ENCODE measurements around the gene DPH6.
"Not testable (repeated sequence)": the region's sequence is repeated elsewhere in the genome, so short reads cannot be mapped to it uniquely, and the experiment has no call there.

DPH6 gene

DNA sequence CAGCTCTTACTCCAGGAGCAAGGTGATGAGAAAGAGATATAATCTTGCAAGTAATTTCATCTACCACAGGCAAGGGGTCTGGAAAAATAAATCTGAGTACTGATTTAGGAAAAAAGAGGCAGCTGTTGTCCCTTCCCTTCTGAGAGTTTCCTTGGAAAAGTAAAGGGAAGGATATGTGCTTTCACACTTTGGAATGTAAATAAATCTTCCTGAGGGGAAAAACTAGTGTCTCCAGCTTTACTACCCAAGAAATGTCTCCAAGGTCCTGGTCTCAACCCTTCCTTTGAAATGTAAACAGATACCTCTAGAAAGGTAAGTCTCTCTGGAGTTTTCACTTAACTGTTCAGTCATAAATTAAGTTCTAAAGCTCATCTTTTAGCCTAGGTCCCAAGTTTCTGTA lies 102.6 kb downstream of the DPH6 start:
- Mint-ChIP-seq H3K9me3 (peaks cover 5% of the 10 kb centered on the region), H3K4me1 (peaks cover 3% of the 10 kb centered on the region), H3K27me3 (ENCODE audit: low read depth) (no peaks in the 10 kb centered on the region), H3K36me3 (ENCODE audit: low read depth) (peaks cover 12% of the 10 kb centered on the region), H3K27ac (peak overlapping the region in 2 of 3 experiments; percentile 16 to 23), H3K4me3 (no peak overlapping the region)
- TF ChIP-seq, protein P1, sequence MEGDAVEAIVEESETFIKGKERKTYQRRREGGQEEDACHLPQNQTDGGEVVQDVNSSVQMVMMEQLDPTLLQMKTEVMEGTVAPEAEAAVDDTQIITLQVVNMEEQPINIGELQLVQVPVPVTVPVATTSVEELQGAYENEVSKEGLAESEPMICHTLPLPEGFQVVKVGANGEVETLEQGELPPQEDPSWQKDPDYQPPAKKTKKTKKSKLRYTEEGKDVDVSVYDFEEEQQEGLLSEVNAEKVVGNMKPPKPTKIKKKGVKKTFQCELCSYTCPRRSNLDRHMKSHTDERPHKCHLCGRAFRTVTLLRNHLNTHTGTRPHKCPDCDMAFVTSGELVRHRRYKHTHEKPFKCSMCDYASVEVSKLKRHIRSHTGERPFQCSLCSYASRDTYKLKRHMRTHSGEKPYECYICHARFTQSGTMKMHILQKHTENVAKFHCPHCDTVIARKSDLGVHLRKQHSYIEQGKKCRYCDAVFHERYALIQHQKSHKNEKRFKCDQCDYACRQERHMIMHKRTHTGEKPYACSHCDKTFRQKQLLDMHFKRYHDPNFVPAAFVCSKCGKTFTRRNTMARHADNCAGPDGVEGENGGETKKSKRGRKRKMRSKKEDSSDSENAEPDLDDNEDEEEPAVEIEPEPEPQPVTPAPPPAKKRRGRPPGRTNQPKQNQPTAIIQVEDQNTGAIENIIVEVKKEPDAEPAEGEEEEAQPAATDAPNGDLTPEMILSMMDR (IDR thresholded peaks at IDR 0.05; ENCODE audit: unreplicated experiment in 3 of 3), result no peak

DNA sequence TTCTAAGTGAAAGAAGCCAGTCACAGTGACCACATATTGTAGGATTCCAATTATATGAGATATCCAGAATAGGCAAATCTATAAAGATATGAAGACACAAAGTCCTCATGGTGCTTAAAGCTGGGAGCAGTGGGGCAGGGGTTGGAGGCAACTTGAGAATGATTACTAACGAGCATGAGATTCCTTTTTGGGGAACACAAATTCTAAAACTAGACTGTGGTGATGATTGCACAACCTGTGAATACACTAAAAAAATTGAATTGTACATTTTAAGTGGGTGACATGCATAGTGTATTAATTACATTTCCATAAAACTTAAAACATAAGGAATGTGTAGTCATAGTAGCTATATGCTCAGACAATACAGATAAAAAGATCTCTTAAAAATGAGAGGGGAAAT lies 103.2 kb downstream of the DPH6 start:
- no peak overlapping the region for H3K27ac Mint-ChIP-seq

DNA sequence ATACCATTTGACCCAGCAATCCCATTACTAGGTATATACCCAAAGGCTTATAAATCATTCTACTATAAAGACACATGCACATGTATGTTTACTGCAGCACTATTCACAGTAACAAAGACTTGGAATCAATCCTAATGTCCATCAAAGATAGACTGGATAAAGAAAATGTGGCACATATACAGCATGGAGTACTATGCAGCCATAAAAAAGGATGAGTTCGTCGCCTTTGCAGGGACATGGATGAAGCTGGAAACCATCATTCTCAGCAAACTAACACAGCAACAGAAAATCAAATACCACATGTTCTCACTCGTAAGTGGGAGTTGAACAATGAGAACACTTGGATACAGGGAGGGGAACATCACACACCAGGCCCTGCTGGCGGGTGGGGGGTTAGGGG lies 104.7 kb downstream of the DPH6 start:
- not testable (repeated sequence) for H3K4me1 Mint-ChIP-seq; H3K27me3 Mint-ChIP-seq (ENCODE audit: low read depth); H3K27ac Mint-ChIP-seq; H3K9me3 Mint-ChIP-seq; H3K4me3 Mint-ChIP-seq
- H3K36me3 Mint-ChIP-seq (ENCODE audit: low read depth), result peaks cover 18% of the 10 kb centered on the region

More for the DNA sequence above, 103.2 kb downstream of the DPH6 start:
- Mint-ChIP-seq H3K4me3 (no peak overlapping the region), H3K9me3 (peaks cover 5% of the 10 kb centered on the region), H3K4me1 (peaks cover 3% of the 10 kb centered on the region), H3K27me3 (ENCODE audit: low read depth) (no peaks in the 10 kb centered on the region), H3K36me3 (ENCODE audit: low read depth) (peaks cover 17% of the 10 kb centered on the region)
- TF ChIP-seq, protein P1 (IDR thresholded peaks at IDR 0.05; ENCODE audit: unreplicated experiment in 3 of 3), result no peak

DNA sequence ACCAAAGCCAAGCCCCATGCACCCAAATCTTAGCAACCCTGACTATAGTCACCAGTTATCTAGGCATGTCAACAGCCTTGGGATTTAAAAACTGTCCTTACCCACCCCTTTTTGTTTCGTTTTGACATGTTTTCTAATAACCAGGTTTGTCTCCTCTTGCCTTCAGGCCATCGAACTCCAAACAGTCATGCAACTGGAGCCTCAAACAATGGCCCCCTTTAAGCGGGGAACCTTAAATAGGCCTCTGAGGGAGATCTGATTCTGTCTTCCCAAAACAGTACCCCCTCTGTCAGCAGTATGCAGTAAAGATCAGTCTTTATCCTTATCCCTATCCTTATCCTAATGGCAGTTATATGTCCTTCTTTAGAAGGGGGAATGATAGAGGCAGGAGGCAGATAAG lies 105.7 kb downstream of the DPH6 start:
- peaks cover 3% of the 10 kb centered on the region for H3K4me1 Mint-ChIP-seq
- H3K27ac Mint-ChIP-seq, result no peak overlapping the region
- no peaks in the 10 kb centered on the region for H3K27me3 Mint-ChIP-seq (ENCODE audit: low read depth)
- no peak overlapping the region for H3K4me3 Mint-ChIP-seq
- peaks cover 7% of the 10 kb centered on the region for H3K9me3 Mint-ChIP-seq
- TF ChIP-seq, protein P1 (IDR thresholded peaks at IDR 0.05; ENCODE audit: unreplicated experiment in 3 of 3), result no peak
- H3K36me3 Mint-ChIP-seq (ENCODE audit: low read depth), result peaks cover 23% of the 10 kb centered on the region

DNA sequence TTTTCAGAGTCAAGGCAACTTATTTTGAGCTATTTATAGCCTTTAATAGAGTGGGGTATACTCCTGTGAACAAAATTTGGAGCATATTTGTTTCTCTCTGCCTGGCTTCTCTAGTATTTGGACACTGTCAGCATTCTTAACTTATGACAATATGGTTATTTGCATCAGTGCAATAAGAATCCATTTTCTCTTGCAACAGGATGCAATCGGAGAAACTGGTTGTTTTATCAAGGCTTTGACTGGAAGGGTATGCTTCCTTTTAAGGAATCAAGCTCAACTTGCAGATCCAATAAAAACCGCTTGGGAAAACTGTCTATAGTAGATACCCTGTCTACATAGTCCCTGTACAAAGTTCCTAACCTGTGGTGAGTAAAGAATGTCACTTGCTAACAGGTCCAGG lies 106.7 kb downstream of the DPH6 start:
- H3K27me3 Mint-ChIP-seq (ENCODE audit: low read depth), result no peaks in the 10 kb centered on the region
- no peak overlapping the region for H3K27ac Mint-ChIP-seq
- no peak overlapping the region for H3K4me3 Mint-ChIP-seq
- TF ChIP-seq, protein P1 (IDR thresholded peaks at IDR 0.05; ENCODE audit: unreplicated experiment in 3 of 3), result no peak
- H3K9me3 Mint-ChIP-seq, result peaks cover 7% of the 10 kb centered on the region
- peaks cover 3% of the 10 kb centered on the region for H3K4me1 Mint-ChIP-seq
- H3K36me3 Mint-ChIP-seq (ENCODE audit: low read depth), result peaks cover 26% of the 10 kb centered on the region

DNA sequence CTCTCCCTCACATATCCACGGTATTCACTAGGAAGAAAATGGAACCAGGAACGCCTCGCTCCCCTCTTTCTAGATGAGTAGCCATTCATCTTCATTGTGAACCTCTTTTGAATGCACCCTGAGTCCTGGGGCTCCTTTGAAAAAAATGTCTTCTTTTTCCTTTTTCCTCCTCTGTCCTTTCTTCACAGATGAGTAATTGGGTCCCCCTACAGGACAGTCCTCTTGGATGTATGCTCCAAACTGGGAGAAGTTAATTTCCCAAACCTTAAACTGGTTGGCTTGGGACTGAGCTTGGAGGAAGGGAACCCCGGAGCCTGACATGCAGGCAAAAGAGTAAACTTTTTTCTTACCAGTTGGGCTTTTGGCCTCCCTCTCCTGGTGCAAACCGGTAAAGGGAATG lies 108.8 kb downstream of the DPH6 start:
- H3K4me1 Mint-ChIP-seq, result peaks cover 3% of the 10 kb centered on the region

More for the DNA sequence above, 108.8 kb downstream of the DPH6 start:
- Mint-ChIP-seq H3K9me3 (peaks cover 7% of the 10 kb centered on the region), H3K4me3 (no peak overlapping the region), H3K36me3 (ENCODE audit: low read depth) (peaks cover 26% of the 10 kb centered on the region), H3K27me3 (ENCODE audit: low read depth) (no peaks in the 10 kb centered on the region), H3K27ac (no peak overlapping the region)
- TF ChIP-seq, protein P1 (IDR thresholded peaks at IDR 0.05; ENCODE audit: unreplicated experiment in 3 of 3), result no peak

Measured in nephron (organoid).